Right lobe of liver (tissue), 4 donors: ENCODE measurements around the gene HOXD11.

Experiments
- POLR2A ChIP-seq: fragments of 450-650 bp; IDR thresholded peaks from one replicate; pipeline ENCODE4 v1.6.1; 2017; ENCODE audit warnings: antibody characterized with exemption, mild to moderate bottlenecking
- TF ChIP-seq, protein P1 (sequence below), 4 donors: fragments of 200-600 bp in 3 of 4; fragments of 450-650 bp in 1 of 4; IDR thresholded peaks; one replicate each; pipeline versions ENCODE4 v1.5.1 to v1.8.0; 2016 to 2022; ENCODE audit warnings: antibody characterized with exemption in 4 of 4, mild to moderate bottlenecking in 2 of 4
- donor health status: DM: no; HTN: no; CAD: no.
- donor health status: DM: no; HTN: no; CAD: no.
- donor health status: DM: no; HTN: yes; CAD: no.

DNA sequence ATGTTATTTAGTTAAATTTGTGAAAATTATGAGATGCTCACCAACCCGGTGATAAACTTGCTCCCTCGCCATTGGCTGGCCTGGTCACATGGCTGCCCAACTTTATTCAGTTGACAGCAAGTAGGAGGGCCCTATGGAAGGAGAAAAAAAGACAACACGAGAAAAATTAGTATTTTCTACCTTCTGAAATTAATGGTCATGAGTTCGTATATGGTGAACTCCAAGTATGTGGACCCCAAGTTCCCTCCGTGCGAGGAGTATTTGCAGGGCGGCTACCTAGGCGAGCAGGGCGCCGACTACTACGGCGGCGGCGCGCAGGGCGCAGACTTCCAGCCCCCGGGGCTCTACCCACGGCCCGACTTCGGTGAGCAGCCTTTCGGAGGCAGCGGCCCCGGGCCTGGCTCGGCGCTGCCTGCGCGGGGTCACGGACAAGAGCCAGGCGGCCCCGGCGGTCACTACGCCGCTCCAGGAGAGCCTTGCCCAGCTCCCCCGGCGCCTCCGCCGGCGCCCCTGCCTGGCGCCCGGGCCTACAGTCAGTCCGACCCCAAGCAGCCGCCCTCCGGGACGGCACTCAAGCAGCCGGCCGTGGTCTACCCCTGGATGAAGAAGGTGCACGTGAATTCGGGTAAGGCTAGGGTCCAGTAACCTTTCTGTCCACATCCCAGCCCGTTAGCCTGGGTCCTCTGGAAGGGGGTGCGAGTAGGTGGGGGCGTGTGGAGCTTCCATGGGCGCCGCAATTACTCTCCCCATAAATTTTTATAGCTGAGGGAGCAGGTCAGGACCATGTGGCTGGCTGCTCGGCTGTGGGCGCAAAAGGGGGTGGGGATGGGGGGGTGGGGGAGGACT lies 44.6 kb downstream of the HOXD11 start, which contains the start of gene HOXD4:
- no peak for TF ChIP-seq POLR2A
- TF ChIP-seq, protein P1, sequence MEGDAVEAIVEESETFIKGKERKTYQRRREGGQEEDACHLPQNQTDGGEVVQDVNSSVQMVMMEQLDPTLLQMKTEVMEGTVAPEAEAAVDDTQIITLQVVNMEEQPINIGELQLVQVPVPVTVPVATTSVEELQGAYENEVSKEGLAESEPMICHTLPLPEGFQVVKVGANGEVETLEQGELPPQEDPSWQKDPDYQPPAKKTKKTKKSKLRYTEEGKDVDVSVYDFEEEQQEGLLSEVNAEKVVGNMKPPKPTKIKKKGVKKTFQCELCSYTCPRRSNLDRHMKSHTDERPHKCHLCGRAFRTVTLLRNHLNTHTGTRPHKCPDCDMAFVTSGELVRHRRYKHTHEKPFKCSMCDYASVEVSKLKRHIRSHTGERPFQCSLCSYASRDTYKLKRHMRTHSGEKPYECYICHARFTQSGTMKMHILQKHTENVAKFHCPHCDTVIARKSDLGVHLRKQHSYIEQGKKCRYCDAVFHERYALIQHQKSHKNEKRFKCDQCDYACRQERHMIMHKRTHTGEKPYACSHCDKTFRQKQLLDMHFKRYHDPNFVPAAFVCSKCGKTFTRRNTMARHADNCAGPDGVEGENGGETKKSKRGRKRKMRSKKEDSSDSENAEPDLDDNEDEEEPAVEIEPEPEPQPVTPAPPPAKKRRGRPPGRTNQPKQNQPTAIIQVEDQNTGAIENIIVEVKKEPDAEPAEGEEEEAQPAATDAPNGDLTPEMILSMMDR (IDR thresholded peaks at IDR 0.05), result no peak
